NCI-H1092 (cell line): ENCODE data around the gene FGGY.
"Not testable (repeated sequence)": the region's sequence is repeated elsewhere in the genome, so short reads cannot be mapped to it uniquely, and the experiment has no call there.

Experiments used
- DNase-seq: peaks from one replicate; lab custom pipeline; 2025; lab: John Stamatoyannopoulos, UW

Gene FGGY

GRCh38 chr1:59643526-59643925, 346.6 kb downstream of the FGGY start:
- DNase-seq: no peak

DNA sequence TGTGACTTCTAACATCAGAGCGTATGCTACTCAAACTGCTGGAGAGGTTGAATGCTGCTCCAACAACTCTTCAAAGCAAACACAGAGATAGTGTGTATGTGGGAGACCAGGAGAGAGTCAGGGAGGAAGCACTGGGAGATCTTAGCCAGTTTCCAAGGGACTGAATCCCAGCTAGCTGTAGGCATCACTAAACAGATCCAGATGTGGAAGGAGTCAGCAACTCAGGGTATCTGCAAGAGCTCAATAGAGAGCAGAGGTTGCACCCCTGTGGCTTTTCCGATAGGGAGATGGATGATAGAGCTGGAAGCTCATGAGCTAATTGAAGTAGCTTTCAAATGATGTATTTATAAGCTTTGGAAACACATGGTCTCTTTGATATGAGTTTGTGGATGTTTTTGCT, 349.0 kb downstream of the FGGY start:
- no peak for DNase-seq

DNA sequence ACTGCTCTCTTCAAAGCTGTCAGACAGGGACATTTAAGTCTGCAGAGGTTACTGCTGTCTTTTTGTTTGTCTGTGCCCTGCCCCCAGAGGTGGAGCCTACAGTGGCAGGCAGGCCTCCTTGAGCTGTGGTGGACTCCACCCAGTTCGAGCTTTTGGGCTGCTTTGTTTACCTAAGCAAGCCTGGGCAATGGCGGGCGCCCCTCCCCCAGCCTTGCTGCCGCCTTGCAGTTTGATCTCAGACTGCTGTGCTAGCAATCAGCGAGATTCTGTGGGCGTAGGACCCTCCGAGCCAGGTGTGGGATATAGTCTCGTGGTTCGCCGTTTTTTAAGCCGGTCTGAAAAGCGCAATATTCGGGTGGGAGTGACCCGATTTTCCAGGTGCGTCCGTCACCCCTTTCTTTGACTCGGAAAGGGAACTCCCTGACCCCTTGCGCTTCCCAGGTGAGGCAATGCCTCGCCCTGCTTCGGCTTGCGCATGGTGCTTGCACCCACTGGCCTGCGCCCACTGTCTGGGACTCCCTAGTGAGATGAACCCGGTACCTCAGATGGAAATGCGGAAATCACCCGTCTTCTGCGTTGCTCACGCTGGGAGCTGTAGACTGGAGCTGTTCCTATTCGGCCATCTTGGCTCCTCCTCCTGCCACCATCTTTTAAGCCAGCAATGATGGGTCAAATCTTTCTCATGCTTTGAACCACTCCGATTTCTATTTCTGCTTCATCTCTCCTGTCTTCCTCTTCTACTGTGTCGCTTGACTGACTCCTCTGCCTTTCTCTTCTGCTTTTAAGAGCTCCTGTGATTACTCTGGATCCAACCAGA, 356.5 kb downstream of the FGGY start:
- DNase-seq: not testable (repeated sequence)

- DNase-seq: no peak
Measured at GRCh38 chr1:59653968-59654367, 357.1 kb downstream of the FGGY start.

GRCh38 chr1:59657873-59658465, 361.1 kb downstream of the FGGY start:
- no peak for DNase-seq

- no peak for DNase-seq
Measured at GRCh38 chr1:59664166-59664565, 367.3 kb downstream of the FGGY start.

GRCh38 chr1:59666106-59666505, 369.2 kb downstream of the FGGY start:
- DNase-seq: no peak

GRCh38 chr1:59667020-59667419, 370.1 kb downstream of the FGGY start:
- no peak for DNase-seq

- DNase-seq: no peak
Measured at GRCh38 chr1:59669752-59670312, 372.9 kb downstream of the FGGY start.

- no peak for DNase-seq
Measured at GRCh38 chr1:59670662-59671061, 373.8 kb downstream of the FGGY start.

- DNase-seq: no peak
Measured at GRCh38 chr1:59671066-59671952, 374.4 kb downstream of the FGGY start.

DNA sequence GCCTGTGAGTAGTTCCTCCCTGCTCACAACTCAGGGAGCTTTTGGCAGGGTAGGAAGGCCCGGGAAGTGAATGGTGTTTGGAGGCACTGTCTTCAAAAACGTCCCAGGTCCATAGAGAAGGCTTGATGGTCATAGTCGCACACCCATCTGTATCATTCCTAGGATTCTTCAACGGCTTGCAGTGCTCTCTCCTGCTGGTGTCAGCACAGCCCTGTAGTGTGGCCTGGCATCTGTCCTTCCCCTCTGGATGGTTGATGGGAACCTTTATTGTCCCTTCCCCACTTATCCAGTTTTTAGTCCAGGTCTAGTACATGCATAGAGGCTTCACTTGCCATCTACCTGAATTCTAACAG, 375.0 kb downstream of the FGGY start:
- no peak for DNase-seq

DNA sequence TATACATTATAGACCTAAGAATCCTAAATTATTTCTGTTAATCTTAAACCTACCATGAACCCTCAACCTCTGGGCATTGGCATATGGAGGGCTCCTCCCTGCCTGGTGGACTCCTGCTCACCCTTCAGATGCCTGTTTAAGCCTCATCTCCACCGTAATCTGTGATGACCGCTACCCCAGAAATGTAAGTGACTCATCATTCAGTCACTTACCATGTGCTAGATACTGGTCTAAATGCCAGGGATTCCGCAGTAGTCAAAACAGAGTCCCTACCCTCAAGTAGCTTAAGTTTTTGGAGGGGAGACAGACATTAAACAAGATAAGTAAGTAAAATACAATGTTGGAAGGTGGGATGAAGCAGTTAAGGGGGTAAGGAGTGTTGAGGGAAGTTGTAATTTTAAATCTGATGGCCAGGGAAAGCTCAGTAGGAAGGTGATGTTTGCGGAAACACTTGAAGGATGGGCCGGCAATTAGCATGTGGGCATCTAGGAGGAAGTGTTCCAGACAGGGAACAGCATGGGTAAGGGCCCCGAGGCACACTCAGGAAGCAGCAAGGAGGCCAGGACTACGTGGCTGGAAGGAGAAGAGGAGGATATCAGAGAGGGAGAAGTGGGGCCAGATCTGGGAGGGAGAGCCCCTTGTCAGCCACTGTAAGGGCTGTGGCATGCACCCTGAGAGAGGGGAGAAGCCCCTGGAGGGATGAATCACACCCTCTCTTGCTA, 376.1 kb downstream of the FGGY start:
- no peak for DNase-seq

DNA sequence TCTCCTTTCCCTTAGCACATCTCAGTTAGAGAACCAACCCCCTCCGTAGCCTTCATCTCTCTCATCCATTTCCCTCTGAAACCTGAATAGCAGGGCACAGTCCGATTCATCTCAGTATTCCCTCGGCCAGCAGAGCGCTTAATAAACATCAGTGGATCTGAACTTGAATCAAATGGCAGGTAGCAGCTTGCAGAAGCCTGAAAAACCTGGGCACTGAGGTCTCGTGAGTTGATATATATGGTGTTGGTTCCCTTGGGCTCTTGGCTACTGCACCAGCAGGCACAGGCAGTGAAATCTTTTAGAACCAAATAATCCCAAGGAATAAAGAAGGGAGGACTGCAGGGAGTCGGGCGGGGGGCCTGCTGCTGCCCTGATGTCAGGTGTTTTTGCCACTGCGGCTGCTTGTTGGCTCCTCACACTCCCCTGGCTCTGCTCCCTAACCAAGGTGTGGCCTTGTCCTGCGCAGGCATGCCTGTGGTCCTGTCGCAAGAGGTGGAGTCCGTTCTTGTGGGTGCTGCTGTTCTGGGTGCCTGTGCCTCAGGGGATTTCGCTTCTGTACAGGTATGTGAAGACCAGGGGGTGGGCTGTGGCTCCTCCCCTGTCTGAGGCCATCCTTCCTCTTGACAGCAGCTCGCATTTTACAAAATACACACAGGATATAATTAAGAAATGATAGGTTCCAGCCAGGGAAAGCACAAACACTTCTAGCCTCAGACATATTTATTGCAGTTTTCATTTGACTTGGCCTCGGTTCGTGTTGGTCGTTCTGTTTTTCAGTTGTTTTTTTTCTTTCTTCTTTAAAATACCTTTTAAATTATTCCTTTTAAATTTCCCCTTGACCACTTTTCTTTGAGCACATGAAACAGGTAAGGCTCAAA, 376.9 kb downstream of the FGGY start:
- DNase-seq: no peak

- DNase-seq: no peak
Measured at GRCh38 chr1:59674595-59674994, 377.7 kb downstream of the FGGY start.

DNA sequence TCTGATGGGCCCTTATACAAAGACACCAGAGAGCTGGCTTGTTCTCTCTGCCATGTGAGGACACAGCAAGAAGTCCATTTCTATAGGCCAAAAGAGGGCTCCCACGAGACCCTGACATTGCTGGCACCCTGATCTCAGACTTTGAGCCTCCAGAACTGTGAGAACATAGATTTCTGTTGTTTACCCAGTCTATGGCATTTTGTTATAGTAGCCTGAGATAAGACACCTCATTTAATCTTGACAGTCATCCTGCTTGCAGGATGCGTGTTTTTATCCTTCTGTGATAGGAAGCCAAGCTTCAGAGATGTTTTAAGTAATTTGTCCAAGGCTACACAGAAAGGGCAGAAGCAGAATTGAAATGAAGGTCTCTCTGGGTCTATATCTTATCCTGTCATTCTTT, 379.0 kb downstream of the FGGY start:
- no peak for DNase-seq

GRCh38 chr1:59678040-59678439, 381.1 kb downstream of the FGGY start:
- DNase-seq: no peak

GRCh38 chr1:59678493-59679228, 381.8 kb downstream of the FGGY start:
- DNase-seq: no peak

DNA sequence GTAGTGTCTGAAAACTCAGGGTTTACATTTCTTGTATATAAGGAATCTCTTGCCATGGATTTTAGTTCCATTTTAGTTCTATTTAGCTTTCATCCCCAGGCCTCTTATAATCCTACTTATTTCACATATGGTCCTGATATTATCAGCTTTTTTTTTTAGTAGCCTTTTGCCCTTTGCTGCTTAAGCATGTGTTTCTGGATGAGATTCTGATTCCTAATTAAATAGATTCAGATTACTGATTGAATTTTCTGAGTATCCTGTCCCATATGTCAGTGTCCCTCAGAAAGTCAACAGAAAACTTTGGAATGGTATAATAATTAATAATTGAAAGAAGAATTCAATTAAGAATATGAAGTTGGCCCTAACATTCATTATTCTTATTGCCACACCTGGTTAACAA, 383.1 kb downstream of the FGGY start:
- DNase-seq: no peak

DNA sequence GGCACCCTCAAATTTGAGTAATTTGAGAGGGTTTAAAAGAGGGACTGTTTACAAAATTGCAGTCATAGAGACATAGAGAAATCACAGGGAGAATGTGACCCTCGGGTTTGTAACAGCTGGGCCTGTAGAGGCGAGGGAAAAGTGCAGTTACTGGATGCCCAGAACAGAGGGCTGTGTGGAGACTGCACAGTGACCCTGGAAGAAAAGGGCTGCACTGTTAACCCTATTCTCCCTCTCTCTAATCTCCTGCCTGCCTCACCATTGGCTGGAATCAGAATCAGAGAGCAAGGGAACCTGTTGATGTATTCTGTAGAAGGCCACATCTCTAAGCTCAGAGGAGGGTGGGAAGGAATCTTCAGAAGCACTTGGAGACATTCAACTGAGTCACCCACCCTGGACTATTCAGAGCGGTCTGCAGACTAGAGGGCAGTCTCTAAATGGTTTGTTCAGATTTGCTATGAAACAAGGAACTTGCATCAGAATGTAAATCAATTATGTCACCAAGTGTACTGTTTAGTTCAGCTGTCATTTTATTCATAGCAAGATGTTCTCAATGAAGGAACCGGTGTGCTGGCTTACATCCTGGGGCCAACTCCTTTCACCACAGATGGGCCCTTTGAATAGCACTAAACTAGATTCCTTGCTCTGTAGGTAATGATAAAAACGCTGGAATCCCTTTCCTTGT, 385.6 kb downstream of the FGGY start:
- DNase-seq: no peak
